PFSK-1 (cell line): ENCODE measurements around the gene SAMD11.

ENCODE experiments used
- FOXP2 ChIP-seq: optimal IDR thresholded peaks from 2 replicates; pipeline ENCODE3; 2011; ENCODE audit warnings: borderline replicate concordance, control low read depth, inconsistent platforms; ENCODE audit not compliant: insufficient read depth; ENCODE audit errors: extremely low read length, extremely low read depth
- POLR2AphosphoS5 ChIP-seq: IDR thresholded peaks from 2 replicates; pipeline ENCODE4 v1.6.1; 2012; ENCODE audit warnings: low read depth, mild to moderate bottlenecking, control low read depth, low read length, moderate library complexity
- SIN3A ChIP-seq: IDR thresholded peaks from 2 replicates; pipeline ENCODE4 v1.6.1; 2012; ENCODE audit warnings: mild to moderate bottlenecking, low read length, moderate library complexity, borderline replicate concordance; ENCODE audit not compliant: insufficient read depth
- TAF1 ChIP-seq: IDR thresholded peaks from 2 replicates; pipeline ENCODE4 v1.6.1; 2012; ENCODE audit warnings: low read length, control low read depth, borderline replicate concordance; ENCODE audit not compliant: insufficient read depth
- TF ChIP-seq, protein P1 (sequence below), 2 experiments: IDR thresholded peaks; 2 replicates each; pipeline versions ENCODE4 v1.6.1 to v1.8.0; 2011 to 2012; ENCODE audit warnings: low read depth in 2 of 2, low read length in 2 of 2, control low read depth in 1 of 2, inconsistent platforms in 1 of 2, mild to moderate bottlenecking in 1 of 2, moderate library complexity in 1 of 2; ENCODE audit not compliant: insufficient read depth in 1 of 2

SAMD11 gene

GRCh38 chr1:897226-897625 lies 26.5 kb upstream of the SAMD11 start:
- TF ChIP-seq, protein P1, sequence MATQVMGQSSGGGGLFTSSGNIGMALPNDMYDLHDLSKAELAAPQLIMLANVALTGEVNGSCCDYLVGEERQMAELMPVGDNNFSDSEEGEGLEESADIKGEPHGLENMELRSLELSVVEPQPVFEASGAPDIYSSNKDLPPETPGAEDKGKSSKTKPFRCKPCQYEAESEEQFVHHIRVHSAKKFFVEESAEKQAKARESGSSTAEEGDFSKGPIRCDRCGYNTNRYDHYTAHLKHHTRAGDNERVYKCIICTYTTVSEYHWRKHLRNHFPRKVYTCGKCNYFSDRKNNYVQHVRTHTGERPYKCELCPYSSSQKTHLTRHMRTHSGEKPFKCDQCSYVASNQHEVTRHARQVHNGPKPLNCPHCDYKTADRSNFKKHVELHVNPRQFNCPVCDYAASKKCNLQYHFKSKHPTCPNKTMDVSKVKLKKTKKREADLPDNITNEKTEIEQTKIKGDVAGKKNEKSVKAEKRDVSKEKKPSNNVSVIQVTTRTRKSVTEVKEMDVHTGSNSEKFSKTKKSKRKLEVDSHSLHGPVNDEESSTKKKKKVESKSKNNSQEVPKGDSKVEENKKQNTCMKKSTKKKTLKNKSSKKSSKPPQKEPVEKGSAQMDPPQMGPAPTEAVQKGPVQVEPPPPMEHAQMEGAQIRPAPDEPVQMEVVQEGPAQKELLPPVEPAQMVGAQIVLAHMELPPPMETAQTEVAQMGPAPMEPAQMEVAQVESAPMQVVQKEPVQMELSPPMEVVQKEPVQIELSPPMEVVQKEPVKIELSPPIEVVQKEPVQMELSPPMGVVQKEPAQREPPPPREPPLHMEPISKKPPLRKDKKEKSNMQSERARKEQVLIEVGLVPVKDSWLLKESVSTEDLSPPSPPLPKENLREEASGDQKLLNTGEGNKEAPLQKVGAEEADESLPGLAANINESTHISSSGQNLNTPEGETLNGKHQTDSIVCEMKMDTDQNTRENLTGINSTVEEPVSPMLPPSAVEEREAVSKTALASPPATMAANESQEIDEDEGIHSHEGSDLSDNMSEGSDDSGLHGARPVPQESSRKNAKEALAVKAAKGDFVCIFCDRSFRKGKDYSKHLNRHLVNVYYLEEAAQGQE (IDR thresholded peaks at IDR 0.05; ENCODE audit: insufficient read depth in 1 of 2, low read depth in 2 of 2, low read length in 2 of 2) = no peak

GRCh38 chr1:899636-900317 lies 23.9 kb upstream of the SAMD11 start:
- TF ChIP-seq, protein P1 (IDR thresholded peaks at IDR 0.05; ENCODE audit: insufficient read depth in 1 of 2, low read depth in 2 of 2, low read length in 2 of 2) = no peak
- TF ChIP-seq TAF1 = no peak
- no peak for TF ChIP-seq POLR2AphosphoS5
- no peak for TF ChIP-seq FOXP2
- no peak for TF ChIP-seq SIN3A

DNA sequence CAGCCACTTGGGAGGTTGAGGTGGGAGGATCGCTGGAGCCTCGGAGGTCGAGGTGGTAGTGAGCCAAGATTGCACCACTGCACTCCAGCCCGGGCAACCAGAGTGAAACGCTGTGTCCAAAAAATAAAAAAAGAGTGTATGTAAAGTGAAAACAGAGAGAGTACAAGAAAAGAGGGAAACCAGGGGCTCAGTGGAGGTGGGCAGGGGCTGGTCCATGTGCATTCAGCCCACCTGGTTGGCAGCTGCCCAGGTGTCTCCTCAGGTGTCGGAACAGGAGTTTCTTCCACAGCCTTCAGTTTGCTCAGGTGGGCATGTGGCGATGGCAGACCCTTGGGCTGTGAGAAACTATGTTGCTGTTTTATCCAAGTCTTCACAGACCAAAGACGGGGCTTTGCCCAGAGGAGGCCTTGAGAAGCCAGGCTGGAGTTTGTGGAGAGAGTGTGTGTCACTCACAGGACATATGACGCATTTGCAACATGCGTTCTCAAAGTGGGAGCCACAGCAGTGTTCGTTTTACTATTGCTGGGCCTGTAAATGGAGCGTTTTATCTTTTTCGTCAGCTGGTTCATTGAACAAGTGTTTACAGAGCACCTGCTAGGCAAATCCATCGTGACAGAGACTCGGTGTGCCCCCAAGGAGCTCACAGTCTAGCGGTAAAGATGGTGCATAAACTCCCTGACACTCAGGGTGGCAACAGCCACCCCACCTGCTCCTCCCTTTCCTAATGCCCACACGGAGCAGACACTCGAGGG lies 22.4 kb upstream of the SAMD11 start:
- TF ChIP-seq SIN3A = no peak

GRCh38 chr1:902802-903201 lies 20.9 kb upstream of the SAMD11 start:
- no peak for TF ChIP-seq FOXP2
- no peak for TF ChIP-seq POLR2AphosphoS5
- TF ChIP-seq, protein P1 (IDR thresholded peaks at IDR 0.05; ENCODE audit: insufficient read depth in 1 of 2, low read depth in 2 of 2, low read length in 2 of 2) = no peak
- no peak for TF ChIP-seq TAF1
- TF ChIP-seq SIN3A = no peak

- TF ChIP-seq POLR2AphosphoS5 (no peak), FOXP2 (no peak)
Observed at GRCh38 chr1:903305-903704, 20.4 kb upstream of the SAMD11 start.

GRCh38 chr1:903721-904271 lies 19.9 kb upstream of the SAMD11 start:
- TF ChIP-seq POLR2AphosphoS5 = no peak
- no peak for TF ChIP-seq TAF1
- TF ChIP-seq FOXP2 = no peak
- TF ChIP-seq SIN3A = no peak
- TF ChIP-seq, protein P1 (IDR thresholded peaks at IDR 0.05; ENCODE audit: insufficient read depth in 1 of 2, low read depth in 2 of 2, low read length in 2 of 2) = no peak
